Activated CD4-positive, alpha-beta T cell treated with anti-CD3 and anti-CD28 coated beads, Interleukin-2, Interleukin-6, amounts not matched to agents 100 ng/mL and 50 ng/mL, durations not matched to agents 16 hours and 8 hours (primary cell): ENCODE results near the gene MTG1.

Source experiments
- DNase-seq: peaks from one replicate; pipeline ENCODE4 v3.0.0-alpha.2; 2020

The MTG1 gene

DNA sequence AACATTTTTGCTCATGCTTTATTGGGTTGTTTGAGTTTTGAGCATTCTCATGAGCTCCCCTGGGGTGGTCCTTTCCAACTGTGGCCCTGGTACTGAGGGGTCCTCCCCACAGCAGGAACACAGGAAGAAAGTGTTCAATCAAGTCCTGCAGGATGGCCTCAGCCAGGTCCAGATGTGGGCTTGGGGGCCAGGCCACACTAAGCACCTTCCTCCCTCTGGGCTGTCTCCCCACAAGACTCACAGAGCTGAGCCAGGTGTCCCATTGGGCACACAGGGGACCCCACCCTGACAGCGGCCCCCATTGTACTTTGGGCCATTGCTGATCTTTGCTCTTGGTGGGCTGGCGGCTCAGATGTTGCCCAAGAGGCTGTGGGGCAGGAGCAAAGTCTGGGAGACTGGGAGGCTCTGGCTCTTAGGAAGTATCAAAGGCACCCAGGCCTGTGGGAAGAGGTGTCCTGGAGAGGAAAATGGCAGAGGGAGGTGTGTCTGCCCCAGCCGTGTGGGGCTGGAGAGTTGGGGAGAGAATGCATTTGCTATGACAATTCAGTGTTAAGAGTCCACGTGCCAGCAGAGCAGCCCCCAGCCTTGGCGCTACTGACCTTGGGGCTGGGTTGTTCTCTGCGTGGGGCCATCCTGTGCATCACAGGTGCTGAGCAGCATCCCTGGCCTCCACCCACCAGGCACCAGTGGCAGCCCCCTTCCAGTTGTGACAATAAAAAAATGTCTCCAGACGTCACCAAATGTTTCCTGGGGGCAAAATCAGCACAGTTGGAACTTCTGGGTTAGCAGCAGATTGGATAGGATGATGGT, 77.5 kb downstream of the MTG1 start:
- no peak for DNase-seq
